H1 (cell line): ENCODE measurements around the gene ZNF831.

ENCODE experiments used
- EZH2 ChIP-seq: fragments of 200-600 bp; sonication (generic); IDR thresholded peaks from 2 replicates; pipeline ENCODE4 v1.7.1; 2012; ENCODE audit warnings: low read depth, mild to moderate bottlenecking, moderate library complexity, low read length, inconsistent platforms; ENCODE audit not compliant: severe bottlenecking
- MAX ChIP-seq: IDR thresholded peaks from 2 replicates; pipeline ENCODE4 v1.6.1; 2012; ENCODE audit warnings: inconsistent platforms
- POLR2A ChIP-seq, 2 experiments: IDR thresholded peaks; 1 replicate in 1 of 2; 2 replicates in 1 of 2; pipeline ENCODE4 v1.6.1; 2011; ENCODE audit warnings: low read depth in 2 of 2, low read length in 2 of 2, mild to moderate bottlenecking in 2 of 2; ENCODE audit errors: control extremely low read depth in 1 of 2
- POLR2AphosphoS5 ChIP-seq: IDR thresholded peaks from 2 replicates; pipeline ENCODE4 v1.6.1; 2011; ENCODE audit warnings: low read depth, low read length
- RAD21 ChIP-seq, 2 experiments: IDR thresholded peaks in 1 of 2; conservative IDR thresholded peaks in 1 of 2; 2 replicates each; pipeline ENCODE4 v1.6.1; 2011; ENCODE audit warnings: low read depth in 2 of 2, low read length in 2 of 2, improper control_type of control experiment in 1 of 2, inconsistent platforms in 1 of 2, mild to moderate bottlenecking in 1 of 2, moderate library complexity in 1 of 2
- RFX5 ChIP-seq: IDR thresholded peaks from 2 replicates; pipeline ENCODE4 v1.6.1; 2011; ENCODE audit warnings: low read depth, low read length, improper control_type of control experiment, borderline replicate concordance
- SIN3A ChIP-seq, 2 experiments: IDR thresholded peaks in 1 of 2; conservative IDR thresholded peaks in 1 of 2; 2 replicates each; pipeline ENCODE4 v1.6.1; 2011 to 2012; ENCODE audit warnings: low read length in 2 of 2, improper control_type of control experiment in 1 of 2, low read depth in 1 of 2, mild to moderate bottlenecking in 1 of 2
- SIRT6 ChIP-seq: IDR thresholded peaks from one replicate; pipeline ENCODE4 v1.7.1; 2012; ENCODE audit warnings: low read length, inconsistent platforms
- TAF1 ChIP-seq: IDR thresholded peaks from 2 replicates; pipeline ENCODE4 v1.6.1; 2011; ENCODE audit warnings: mild to moderate bottlenecking, low read depth, low read length
- TCF12 ChIP-seq: IDR thresholded peaks from 2 replicates; pipeline ENCODE4 v1.6.1; 2011; ENCODE audit warnings: low read depth, mild to moderate bottlenecking, low read length
- USF2 ChIP-seq: IDR thresholded peaks from 2 replicates; pipeline ENCODE4 v1.6.1; 2011; ENCODE audit warnings: low read length, improper control_type of control experiment
- YY1 ChIP-seq: IDR thresholded peaks from 2 replicates; pipeline ENCODE4 v1.6.1; 2011; ENCODE audit warnings: low read depth, mild to moderate bottlenecking, low read length
- ZNF274 ChIP-seq: IDR thresholded peaks from 2 replicates; pipeline ENCODE4 v1.7.0; 2012; ENCODE audit warnings: low read length, borderline replicate concordance; ENCODE audit errors: extremely low read depth
- TF ChIP-seq, protein P1 (sequence below), 3 experiments: IDR thresholded peaks; 1 replicate in 2 of 3; 2 replicates in 1 of 3; pipeline versions ENCODE4 v1.5.1 to v1.6.1; 2011; ENCODE audit warnings: low read length in 3 of 3, mild to moderate bottlenecking in 3 of 3, inconsistent platforms in 2 of 3, low read depth in 1 of 3, moderate library complexity in 1 of 3; ENCODE audit not compliant: insufficient read depth in 1 of 3; ENCODE audit errors: control extremely low read depth in 1 of 3

DNA sequence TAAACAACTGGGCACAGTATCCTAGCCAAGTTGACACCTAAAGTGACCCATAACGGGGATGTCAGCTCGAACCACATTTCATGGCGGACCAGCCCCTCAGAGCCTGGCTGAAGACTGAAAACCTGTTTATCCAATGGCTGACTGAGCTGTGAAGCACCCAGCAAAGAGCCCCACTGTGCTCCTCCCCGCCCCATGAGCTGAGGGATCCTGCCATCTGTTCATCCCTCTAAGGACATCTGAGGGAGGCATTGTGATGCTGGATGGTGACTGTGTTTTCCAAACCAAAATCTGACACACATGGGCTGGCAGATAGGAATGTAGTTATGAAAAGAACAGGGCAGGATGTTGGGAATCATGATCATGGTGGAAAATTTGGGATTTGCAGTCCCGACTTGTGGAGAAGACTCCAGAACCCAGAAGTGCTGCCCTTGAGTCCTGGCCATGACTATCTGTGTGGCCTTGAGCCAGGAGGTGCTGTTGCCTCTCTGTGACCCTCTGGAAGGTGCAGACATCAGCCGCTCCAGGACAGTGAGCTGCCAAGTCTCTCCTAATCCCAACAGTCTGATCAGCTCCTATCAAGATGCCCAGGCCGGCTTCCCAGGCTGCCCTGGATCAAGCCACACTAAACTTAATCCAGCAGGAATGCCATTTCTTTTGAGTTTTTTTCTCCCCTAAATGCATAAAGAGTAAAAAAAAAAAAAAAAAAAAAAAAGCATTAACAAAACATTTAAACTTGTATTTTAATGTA is 142.5 kb downstream of the ZNF831 start:
- TF ChIP-seq, protein P1, sequence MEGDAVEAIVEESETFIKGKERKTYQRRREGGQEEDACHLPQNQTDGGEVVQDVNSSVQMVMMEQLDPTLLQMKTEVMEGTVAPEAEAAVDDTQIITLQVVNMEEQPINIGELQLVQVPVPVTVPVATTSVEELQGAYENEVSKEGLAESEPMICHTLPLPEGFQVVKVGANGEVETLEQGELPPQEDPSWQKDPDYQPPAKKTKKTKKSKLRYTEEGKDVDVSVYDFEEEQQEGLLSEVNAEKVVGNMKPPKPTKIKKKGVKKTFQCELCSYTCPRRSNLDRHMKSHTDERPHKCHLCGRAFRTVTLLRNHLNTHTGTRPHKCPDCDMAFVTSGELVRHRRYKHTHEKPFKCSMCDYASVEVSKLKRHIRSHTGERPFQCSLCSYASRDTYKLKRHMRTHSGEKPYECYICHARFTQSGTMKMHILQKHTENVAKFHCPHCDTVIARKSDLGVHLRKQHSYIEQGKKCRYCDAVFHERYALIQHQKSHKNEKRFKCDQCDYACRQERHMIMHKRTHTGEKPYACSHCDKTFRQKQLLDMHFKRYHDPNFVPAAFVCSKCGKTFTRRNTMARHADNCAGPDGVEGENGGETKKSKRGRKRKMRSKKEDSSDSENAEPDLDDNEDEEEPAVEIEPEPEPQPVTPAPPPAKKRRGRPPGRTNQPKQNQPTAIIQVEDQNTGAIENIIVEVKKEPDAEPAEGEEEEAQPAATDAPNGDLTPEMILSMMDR (IDR thresholded peaks at IDR 0.05; ENCODE audit: control extremely low read depth in 1 of 3, insufficient read depth in 1 of 3, low read depth in 1 of 3, low read length in 3 of 3) = no peak
- TF ChIP-seq EZH2 (no peak), YY1 (no peak), POLR2AphosphoS5 (no peak), SIRT6 (no peak), TCF12 (no peak), MAX (no peak), ZNF274 (no peak), TAF1 (no peak), POLR2A (IDR thresholded peaks at IDR 0.05; ENCODE audit: control extremely low read depth in 1 of 2, low read depth in 2 of 2, low read length in 2 of 2) (no peak), RAD21 (IDR thresholded peaks at IDR 0.05 in 1 of 2, conservative IDR thresholded peaks at IDR 0.05 in 1 of 2; ENCODE audit: low read depth in 2 of 2, low read length in 2 of 2) (no peak), SIN3A (conservative IDR thresholded peaks at IDR 0.05 in 1 of 2, IDR thresholded peaks at IDR 0.05 in 1 of 2; ENCODE audit: low read depth in 1 of 2, low read length in 2 of 2) (no peak), RFX5 (no peak), USF2 (no peak)
